GM18505 (cell line): ENCODE measurements around the gene MRAP2.
"Not testable (repeated sequence)": the region's sequence is repeated elsewhere in the genome, so short reads cannot be mapped to it uniquely, and the experiment has no call there.

Experiments
- ATAC-seq: cut with Tn5 transposase; IDR thresholded peaks from one replicate; pipeline ENCODE4 v1.9.1; 2021; ENCODE audit not compliant: unreplicated experiment
- POLR2A ChIP-seq: IDR thresholded peaks from 4 replicates; pipeline ENCODE4 v1.6.1; 2011; ENCODE audit warnings: borderline replicate concordance; ENCODE audit not compliant: insufficient read depth, insufficient read length; ENCODE audit errors: extremely low read depth

MRAP2 gene

DNA sequence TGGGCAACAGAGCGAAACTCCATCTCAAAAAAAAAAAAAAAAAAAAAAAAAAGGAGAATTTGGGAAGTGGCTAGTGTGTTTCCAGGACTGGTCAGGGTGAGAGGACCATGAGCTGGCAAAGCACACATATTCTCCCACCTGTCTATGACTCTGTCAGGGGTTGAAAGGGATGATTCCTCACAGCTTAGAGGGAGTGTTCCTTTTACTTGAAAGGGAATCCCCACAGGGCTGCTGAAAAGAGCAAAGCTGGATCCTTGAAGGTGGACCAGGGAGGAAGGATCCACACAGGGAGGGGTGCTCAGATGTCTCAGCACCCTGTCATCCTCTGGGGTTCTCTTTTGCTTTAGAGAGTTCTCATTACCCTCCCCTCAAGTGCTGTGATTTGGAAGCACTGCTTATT lies 13.2 kb downstream of the MRAP2 start:
- ATAC-seq: no peak
- no peak for TF ChIP-seq POLR2A

GRCh38 chr6:84048588-84048987 lies 15.0 kb downstream of the MRAP2 start:
- TF ChIP-seq POLR2A: no peak
- no peak for ATAC-seq

DNA sequence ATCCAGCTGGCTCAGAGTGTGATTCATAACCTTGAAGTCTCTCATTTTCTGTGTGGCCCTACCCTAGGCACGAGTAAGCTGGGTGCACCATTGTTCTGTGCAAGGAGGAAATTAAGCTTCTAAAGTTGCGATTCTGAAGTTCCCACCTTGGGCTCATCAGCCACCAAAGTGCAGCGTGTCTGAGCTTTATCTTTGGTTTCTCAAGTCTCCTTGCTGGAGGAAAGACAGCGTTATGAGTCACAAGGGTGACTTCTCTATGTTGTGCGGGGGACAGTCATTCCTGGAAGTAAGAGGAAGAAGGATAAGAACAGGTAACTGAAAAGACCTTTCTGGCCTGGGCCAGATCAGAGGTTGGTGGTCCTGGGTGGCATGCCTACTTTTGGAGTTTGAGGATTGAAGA lies 16.8 kb downstream of the MRAP2 start:
- ATAC-seq: no peak

DNA sequence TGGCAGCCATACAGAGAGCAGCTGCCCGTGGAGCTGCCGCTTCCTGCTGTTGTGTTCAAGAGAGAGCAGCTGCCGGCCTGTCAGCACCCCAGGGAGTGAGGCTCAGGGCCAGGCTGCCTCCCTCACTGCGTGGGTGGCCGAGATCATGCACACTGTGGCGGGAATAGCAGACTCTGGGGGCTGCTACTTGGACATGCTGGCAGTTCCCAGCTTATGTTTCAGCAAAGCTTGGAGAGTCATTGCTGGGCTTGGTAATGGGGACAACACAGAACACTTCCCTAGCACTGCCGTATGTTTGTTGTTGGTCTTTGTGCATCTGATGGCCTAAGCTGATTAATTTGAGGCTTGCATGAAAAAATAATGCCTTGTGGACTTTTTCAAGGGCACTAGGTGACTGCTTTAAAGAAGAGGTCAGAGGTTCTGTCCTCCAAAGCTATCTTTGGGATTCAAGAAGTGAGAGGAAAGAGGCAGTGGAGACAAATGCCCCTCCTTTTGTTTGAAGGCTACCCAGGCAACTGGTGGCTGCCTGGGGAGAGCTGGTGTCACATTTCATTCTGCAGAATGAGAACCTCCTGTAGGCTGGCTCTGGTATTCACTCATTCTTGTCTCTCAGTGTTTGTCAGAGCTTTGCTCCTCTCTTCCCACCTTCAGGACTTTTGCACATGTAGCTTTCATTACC lies 18.8 kb downstream of the MRAP2 start:
- no peak for ATAC-seq
- no peak for TF ChIP-seq POLR2A

More for the DNA sequence above, 16.8 kb downstream of the MRAP2 start:
- no peak for TF ChIP-seq POLR2A

- ATAC-seq: no peak
- no peak for TF ChIP-seq POLR2A
Observed at GRCh38 chr6:84052883-84053241, 19.3 kb downstream of the MRAP2 start.

GRCh38 chr6:84055647-84056046 lies 22.1 kb downstream of the MRAP2 start:
- ATAC-seq: no peak
- TF ChIP-seq POLR2A: no peak

GRCh38 chr6:84057908-84058307 lies 24.3 kb downstream of the MRAP2 start:
- TF ChIP-seq POLR2A: no peak
- no peak for ATAC-seq

DNA sequence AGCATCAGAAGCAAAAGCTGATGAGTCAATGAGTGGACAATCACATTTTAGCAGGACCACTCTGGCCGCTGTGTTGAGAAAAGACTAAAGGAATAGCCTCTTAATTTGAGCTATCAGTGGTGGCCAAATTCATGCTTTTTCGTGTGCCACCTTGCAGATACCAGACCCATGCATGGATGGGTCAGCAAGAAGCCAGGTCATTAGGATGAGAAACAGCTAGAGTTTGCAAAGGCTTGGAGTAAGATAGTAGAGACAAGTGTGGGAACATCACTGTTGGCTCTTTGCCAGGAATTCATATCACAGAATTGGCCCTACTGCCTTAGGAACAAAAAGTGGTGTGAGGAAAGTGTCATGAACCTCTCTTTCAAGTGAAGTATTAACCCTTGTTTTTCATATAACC lies 25.5 kb downstream of the MRAP2 start:
- ATAC-seq: no peak
- no peak for TF ChIP-seq POLR2A

GRCh38 chr6:84061174-84061573 lies 27.6 kb downstream of the MRAP2 start:
- ATAC-seq: no peak
- no peak for TF ChIP-seq POLR2A

GRCh38 chr6:84061613-84062398 lies 28.2 kb downstream of the MRAP2 start:
- no peak for TF ChIP-seq POLR2A

GRCh38 chr6:84062519-84063154 lies 29.1 kb downstream of the MRAP2 start:
- TF ChIP-seq POLR2A: no peak
- ATAC-seq: no peak

More at GRCh38 chr6:84061613-84062398, 28.2 kb downstream of the MRAP2 start:
- ATAC-seq: no peak

- no peak for ATAC-seq
- TF ChIP-seq POLR2A: no peak
Observed at GRCh38 chr6:84065693-84066290, 32.2 kb downstream of the MRAP2 start.

DNA sequence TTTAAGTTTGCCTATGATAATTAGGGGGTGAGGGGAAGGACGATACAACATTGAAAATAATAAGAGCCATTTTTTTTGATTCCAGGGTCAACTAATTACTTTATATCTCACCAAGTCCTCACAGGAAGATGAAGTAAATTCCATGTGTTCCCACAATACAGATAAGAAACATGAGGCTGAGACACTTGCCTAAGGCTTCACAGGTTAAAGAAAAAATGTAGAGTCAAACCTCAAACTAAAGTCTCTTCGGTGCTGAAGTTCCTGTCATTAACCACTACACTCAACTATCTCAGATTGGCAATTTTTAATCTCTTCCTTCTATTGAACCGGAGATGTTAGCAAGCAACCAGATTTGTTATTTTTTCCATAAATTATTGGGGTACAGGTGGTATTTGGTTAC lies 33.0 kb downstream of the MRAP2 start:
- no peak for ATAC-seq
- TF ChIP-seq POLR2A: no peak

GRCh38 chr6:84068873-84069272 lies 35.3 kb downstream of the MRAP2 start:
- not testable (repeated sequence) for ATAC-seq
